Measurements from ENCODE around the gene CXADR.

Gene CXADR

GRCh38 chr21:17548262-17548661, 35.4 kb downstream of the CXADR start:
- no peak for TF ChIP-seq CTCF (IDR thresholded peaks at IDR 0.05; ENCODE audit: insufficient read depth, low read length, poor library complexity, severe bottlenecking)
- H3K36me3 ChIP-seq (ENCODE audit: control insufficient read depth, insufficient read depth, low read length): no peaks in the 10 kb centered on the region
- no peak overlapping the region for H3K4me3 ChIP-seq (replicated peaks; ENCODE audit: low read depth, low read length)
- no peak for DNase-seq (ENCODE audit: extremely low read depth, insufficient read length)
- H3K27me3 ChIP-seq (replicated peaks; ENCODE audit: control insufficient read depth, insufficient read depth, low read length): no peaks in the 10 kb centered on the region

GRCh38 chr21:17550671-17551308, 37.9 kb downstream of the CXADR start:
- Histone ChIP-seq H3K36me3 (ENCODE audit: control insufficient read depth, insufficient read depth, low read length) (no peaks in the 10 kb centered on the region), H3K4me3 (replicated peaks; ENCODE audit: low read depth, low read length) (no peak overlapping the region), H3K27me3 (replicated peaks; ENCODE audit: control insufficient read depth, insufficient read depth, low read length) (no peaks in the 10 kb centered on the region)
- TF ChIP-seq CTCF (IDR thresholded peaks at IDR 0.05; ENCODE audit: insufficient read depth, low read length, poor library complexity, severe bottlenecking): no peak
- DNase-seq (ENCODE audit: extremely low read depth, insufficient read length): no peak

GRCh38 chr21:17552410-17552809, 39.6 kb downstream of the CXADR start:
- no peak for TF ChIP-seq CTCF (IDR thresholded peaks at IDR 0.05; ENCODE audit: insufficient read depth, low read length, poor library complexity, severe bottlenecking)
- H3K4me3 ChIP-seq (replicated peaks; ENCODE audit: low read depth, low read length): no peak overlapping the region

GRCh38 chr21:17554120-17554519, 41.3 kb downstream of the CXADR start:
- no peaks in the 10 kb centered on the region for H3K27me3 ChIP-seq (replicated peaks; ENCODE audit: control insufficient read depth, insufficient read depth, low read length)
- no peak for TF ChIP-seq CTCF (IDR thresholded peaks at IDR 0.05; ENCODE audit: insufficient read depth, low read length, poor library complexity, severe bottlenecking)
- DNase-seq (ENCODE audit: extremely low read depth, insufficient read length): no peak
- H3K4me3 ChIP-seq (replicated peaks; ENCODE audit: low read depth, low read length): no peak overlapping the region
- H3K36me3 ChIP-seq (ENCODE audit: control insufficient read depth, insufficient read depth, low read length): no peaks in the 10 kb centered on the region

More at GRCh38 chr21:17552410-17552809, 39.6 kb downstream of the CXADR start:
- no peaks in the 10 kb centered on the region for H3K27me3 ChIP-seq (replicated peaks; ENCODE audit: control insufficient read depth, insufficient read depth, low read length)
- no peaks in the 10 kb centered on the region for H3K36me3 ChIP-seq (ENCODE audit: control insufficient read depth, insufficient read depth, low read length)
- DNase-seq (ENCODE audit: extremely low read depth, insufficient read length): no peak

- H3K4me3 ChIP-seq (replicated peaks; ENCODE audit: low read depth, low read length): no peak overlapping the region
- no peaks in the 10 kb centered on the region for H3K27me3 ChIP-seq (replicated peaks; ENCODE audit: control insufficient read depth, insufficient read depth, low read length)
- no peak for TF ChIP-seq CTCF (IDR thresholded peaks at IDR 0.05; ENCODE audit: insufficient read depth, low read length, poor library complexity, severe bottlenecking)
- no peaks in the 10 kb centered on the region for H3K36me3 ChIP-seq (ENCODE audit: control insufficient read depth, insufficient read depth, low read length)
- DNase-seq (ENCODE audit: extremely low read depth, insufficient read length): no peak
These were observed 42.0 kb downstream of the CXADR start for GRCh38 chr21:17554679-17555465.

Data from GM06990 (cell line).